CD4-positive, alpha-beta T cell treated with Interleukin-6 at 100 ng/mL for 8 hours (primary cell): Measurements from ENCODE around the gene PRDX3.

Experiments used
- DNase-seq: peaks from one replicate; pipeline ENCODE4 v3.0.0-alpha.2; 2020; ENCODE audit warnings: mixed read lengths, low spot score

Gene PRDX3

GRCh38 chr10:119178372-119179119 lies at the start of gene PRDX3:
PRDX3 (minus strand) TSS chr10:119178812; CDS start chr10:119178790, 22 bp downstream.
- peak; percentile 90 for DNase-seq

GRCh38 chr10:119227825-119228224 lies 49.2 kb upstream of the PRDX3 start:
- no peak for DNase-seq

DNA sequence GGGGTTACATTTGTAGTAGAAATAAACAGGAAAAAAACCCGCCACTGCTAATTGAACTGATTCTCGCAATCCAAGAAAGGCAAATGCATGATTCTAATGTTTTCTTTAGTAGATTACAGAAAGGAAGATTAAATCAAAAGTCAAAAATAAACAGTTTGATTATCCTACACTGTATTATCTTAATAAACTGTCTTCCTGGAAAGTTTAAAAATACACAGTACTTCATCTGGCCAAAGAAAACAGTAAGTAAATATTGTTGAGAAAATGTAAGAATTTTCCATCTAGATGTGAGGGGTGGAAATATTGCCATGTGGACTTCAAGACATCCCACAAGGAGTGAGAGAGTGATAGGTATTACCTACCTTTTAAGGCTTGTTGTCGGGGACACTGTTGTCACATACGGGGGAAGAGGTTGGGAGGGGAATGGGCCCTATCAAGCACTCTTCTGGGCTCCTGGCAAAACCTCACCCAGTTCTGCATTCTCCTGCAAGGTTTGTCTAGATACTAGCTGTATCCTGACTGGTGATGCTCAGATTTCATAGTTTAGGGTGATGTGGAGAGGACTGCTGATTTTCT lies 46.6 kb upstream of the PRDX3 start:
- DNase-seq = no peak

DNA sequence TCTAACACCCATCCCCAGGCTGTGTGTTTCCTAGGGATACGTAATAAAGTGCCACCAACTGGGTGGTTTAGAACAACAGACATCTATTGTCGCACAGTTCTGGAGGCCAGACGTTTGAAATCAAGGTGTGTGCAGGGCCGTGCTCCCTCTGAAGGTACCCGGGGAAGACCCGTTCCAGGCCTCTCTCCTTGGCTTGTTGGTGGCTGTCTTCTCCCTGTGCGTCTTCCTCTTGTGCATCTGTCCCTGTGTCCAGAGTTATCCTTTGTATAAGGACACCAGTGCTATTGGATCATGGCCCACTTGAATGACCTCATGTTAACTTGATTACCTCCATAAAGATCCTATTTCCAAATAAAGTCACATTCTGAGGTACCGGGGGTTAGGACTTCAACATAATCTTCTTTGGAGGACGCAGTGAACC lies 44.4 kb upstream of the PRDX3 start:
- DNase-seq = no peak

- no peak for DNase-seq
These were observed 43.9 kb upstream of the PRDX3 start for GRCh38 chr10:119222537-119222936.

DNA sequence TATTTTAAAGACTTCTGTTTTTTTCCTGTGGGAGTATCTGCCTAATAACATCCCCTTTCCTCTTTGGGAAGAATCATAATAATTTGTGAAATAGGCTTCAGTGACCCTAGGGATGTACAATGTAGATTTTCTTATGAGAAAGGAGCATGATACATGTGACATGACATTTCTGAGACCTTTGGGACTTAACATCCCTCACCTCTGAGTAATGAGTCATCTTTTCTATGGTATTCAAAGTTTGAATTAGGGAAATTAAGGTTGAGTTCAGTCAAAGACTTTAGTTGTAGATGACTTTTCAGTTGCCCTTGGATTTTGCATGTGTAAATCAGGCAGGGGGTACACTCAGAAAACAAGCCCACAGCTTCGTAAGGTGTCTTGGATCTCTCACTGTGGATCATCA lies 43.1 kb upstream of the PRDX3 start:
- DNase-seq = no peak

DNA sequence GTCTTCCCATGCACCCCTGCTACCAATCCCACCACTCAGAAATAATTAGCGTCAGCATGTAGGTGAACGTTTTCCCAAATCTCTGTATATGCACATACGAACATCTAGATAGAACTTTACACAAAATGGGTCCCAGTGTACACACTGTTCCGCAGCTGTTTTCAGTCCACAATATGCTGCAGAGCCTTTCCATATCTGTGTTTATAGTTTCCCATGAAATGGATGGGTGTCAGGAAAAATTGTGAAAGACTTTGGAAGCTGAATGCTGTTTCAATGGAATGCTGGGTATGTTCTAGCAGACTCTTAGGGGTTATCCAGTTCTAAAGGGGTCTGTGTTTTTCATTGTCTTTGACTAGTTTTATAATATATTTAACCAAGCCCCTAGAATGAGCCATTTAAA lies 42.6 kb upstream of the PRDX3 start:
- DNase-seq = no peak

- DNase-seq = no peak
These were observed 41.3 kb upstream of the PRDX3 start for GRCh38 chr10:119219871-119220270.

DNA sequence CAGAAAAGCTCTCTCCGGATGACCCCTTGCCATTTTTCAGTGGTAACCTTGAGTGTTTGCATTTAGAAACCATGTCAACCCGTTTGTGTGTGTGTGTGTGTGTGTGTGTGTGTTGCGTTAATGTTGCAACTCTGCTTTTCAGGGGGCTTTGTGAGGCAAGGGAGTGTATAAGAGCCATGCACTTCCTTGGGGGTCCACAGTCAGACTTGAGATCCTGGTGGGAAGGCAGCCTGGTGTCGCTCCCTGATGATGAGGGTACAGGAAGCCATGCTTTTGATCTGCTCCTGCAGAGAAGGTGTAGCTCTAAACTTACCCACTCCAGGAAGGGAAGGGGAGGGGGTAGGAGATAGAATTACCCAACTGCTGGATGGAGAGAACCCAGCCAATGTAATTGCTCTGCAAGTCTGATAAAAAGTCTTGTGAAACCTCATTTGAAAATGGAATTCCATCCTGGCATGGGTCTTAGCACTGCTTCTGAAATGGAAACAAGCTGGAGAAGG lies 39.4 kb upstream of the PRDX3 start:
- no peak for DNase-seq

DNA sequence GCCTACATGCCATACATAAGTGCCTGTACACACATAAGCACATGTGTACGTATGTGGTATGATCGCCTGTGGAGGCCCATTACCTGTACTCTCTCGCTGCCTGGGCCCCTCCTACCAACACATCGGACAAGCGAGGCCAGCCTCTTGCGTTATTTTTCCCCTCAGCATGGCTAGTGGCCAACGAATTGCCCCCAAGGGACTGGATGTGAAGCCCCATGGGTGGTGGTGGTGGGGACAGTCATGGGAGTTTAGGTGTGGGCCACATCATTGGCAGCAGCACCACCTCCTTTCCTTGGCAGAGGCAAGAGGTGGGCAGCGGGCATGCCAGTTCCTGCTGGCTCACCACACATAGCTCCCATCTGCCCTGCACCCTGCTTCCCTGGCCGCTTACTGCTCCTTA lies 38.8 kb upstream of the PRDX3 start:
- DNase-seq = no peak

- DNase-seq = no peak
These were observed 37.5 kb upstream of the PRDX3 start for GRCh38 chr10:119216127-119216526.

GRCh38 chr10:119215371-119215770 lies 36.8 kb upstream of the PRDX3 start:
- no peak for DNase-seq

DNA sequence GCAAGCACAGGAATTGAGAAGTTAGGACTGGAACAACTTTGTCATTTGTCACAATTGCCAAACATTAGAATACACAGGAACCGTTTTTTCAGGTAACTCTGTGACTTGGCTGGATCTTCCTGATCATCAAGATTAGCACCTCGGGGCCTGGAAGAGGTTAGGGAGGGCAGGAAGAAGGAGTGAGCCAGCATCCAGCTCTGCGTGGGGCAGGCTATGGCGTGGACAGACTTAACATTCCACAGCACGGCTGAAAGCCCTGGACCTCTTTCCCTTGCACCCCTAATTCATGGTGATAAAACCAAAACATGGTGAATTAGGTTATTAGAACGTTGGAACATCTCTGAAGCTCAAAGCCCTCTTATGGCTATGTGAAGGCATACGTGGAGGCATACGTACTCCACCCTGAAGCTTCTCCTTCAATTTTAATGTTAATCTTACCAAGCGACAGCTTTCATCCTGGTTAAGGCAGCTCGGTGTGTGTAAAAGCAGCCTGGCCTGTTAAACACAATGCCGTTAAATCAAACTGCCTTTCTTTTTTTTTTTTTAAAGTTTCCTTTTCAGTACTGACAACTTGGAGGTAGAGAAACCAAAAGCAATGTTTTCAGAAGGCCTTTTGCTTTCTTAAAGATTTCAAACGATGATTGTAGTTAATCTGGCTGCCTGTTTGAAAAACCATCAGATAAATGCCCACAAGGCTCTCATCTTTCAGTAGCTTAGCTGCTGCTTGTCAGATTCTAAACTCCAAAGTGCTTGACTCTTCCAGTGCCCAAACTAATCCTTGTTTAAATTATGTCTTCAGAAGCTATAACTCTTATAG lies 33.2 kb upstream of the PRDX3 start:
- DNase-seq = peak; percentile 31

DNA sequence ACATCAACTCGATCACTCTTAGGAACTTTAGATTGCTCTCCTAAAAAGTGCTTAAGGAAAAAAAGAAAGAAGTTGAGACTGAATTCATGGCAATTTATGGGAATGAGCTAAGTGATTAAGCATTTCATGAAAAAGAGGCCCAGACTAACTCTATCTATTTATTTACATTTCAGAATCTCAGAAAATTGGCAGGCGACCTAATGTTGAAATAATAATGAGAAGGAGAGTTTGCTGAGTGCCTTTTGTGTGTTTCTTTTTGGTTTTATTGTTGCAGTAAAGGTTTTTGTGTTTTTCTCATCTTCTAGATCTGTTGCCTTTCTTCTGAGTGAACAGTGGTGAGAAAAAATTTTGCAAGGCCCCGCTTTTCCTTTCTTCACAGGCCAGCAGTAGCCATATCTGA lies 32.6 kb upstream of the PRDX3 start:
- no peak for DNase-seq

GRCh38 chr10:119210633-119211032 lies 32.0 kb upstream of the PRDX3 start:
- no peak for DNase-seq

GRCh38 chr10:119209736-119210355 lies 31.2 kb upstream of the PRDX3 start:
- no peak for DNase-seq

GRCh38 chr10:119209035-119209735 lies 30.6 kb upstream of the PRDX3 start:
- peak; percentile 44 for DNase-seq

- no peak for DNase-seq
These were observed 29.9 kb upstream of the PRDX3 start for GRCh38 chr10:119208553-119208940.

GRCh38 chr10:119207713-119208552 lies 29.3 kb upstream of the PRDX3 start:
- peak; percentile 25 for DNase-seq

DNA sequence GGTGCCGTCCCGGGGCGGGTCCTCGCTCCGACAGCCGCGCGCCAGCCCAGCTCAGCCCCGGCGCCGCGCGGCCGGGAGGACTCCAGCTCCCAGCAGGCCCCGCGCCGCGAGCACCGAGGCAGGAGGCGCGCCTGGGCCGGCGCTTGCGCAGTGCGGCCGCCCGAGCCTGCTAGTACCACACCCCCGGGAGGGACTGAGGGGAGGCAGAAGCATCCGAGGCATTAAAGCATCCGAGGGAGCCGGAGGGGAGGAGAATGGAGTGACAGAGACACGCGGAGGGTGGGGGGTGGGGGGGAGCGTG lies 28.7 kb upstream of the PRDX3 start, which contains the start of gene GRK5:
Gene GRK5, plus strand, starts transcription at position 206 of the 301 bp plus-strand sequence. CDS start 347 bp downstream, outside the sequence.
- DNase-seq = peak; percentile 98
